ENCODE data around the gene OVCA2.

Gene OVCA2

GRCh38 chr17:2041561-2042389 is at the start of gene OVCA2:
Gene OVCA2, plus strand, starts transcription at chr17:2042022. Its CDS starts 26 bp downstream, at chr17:2042048.
- DNase-seq (ENCODE audit: low read depth in 2 of 2, low spot score in 1 of 2) = peak; percentile 95 to 97

- no peak for DNase-seq (ENCODE audit: low read depth in 2 of 2, low spot score in 1 of 2)
These were observed 49.3 kb upstream of the OVCA2 start for GRCh38 chr17:1992541-1992940.

GRCh38 chr17:1994707-1995106 is 47.1 kb upstream of the OVCA2 start:
- no peak for DNase-seq (ENCODE audit: low read depth in 2 of 2, low spot score in 1 of 2)

- no peak for DNase-seq (ENCODE audit: low read depth in 2 of 2, low spot score in 1 of 2)
These were observed 46.4 kb upstream of the OVCA2 start for GRCh38 chr17:1995321-1995892.

GRCh38 chr17:1995907-1996799 is 45.7 kb upstream of the OVCA2 start:
- DNase-seq (ENCODE audit: low read depth in 2 of 2, low spot score in 1 of 2) = no peak

- DNase-seq (ENCODE audit: low read depth in 2 of 2, low spot score in 1 of 2) = no peak
These were observed 45.0 kb upstream of the OVCA2 start for GRCh38 chr17:1996800-1997288.

GRCh38 chr17:1997289-1997926 is 44.4 kb upstream of the OVCA2 start:
- no peak for DNase-seq (ENCODE audit: low read depth in 2 of 2, low spot score in 1 of 2)

GRCh38 chr17:1997927-1998742 is 43.7 kb upstream of the OVCA2 start:
- no peak for DNase-seq (ENCODE audit: low read depth in 2 of 2, low spot score in 1 of 2)

- no peak for DNase-seq (ENCODE audit: low read depth in 2 of 2, low spot score in 1 of 2)
These were observed 42.1 kb upstream of the OVCA2 start for GRCh38 chr17:1999557-2000251.

GRCh38 chr17:2002767-2003329 is 39.0 kb upstream of the OVCA2 start:
- DNase-seq (ENCODE audit: low read depth in 2 of 2, low spot score in 1 of 2) = no peak

GRCh38 chr17:2003525-2003924 is 38.3 kb upstream of the OVCA2 start:
- no peak for DNase-seq (ENCODE audit: low read depth in 2 of 2, low spot score in 1 of 2)

GRCh38 chr17:2004435-2004952 is 37.3 kb upstream of the OVCA2 start:
- no peak for DNase-seq (ENCODE audit: low read depth in 2 of 2, low spot score in 1 of 2)

- DNase-seq (ENCODE audit: low read depth in 2 of 2, low spot score in 1 of 2) = no peak
These were observed 33.3 kb upstream of the OVCA2 start for GRCh38 chr17:2008332-2009126.

- DNase-seq (ENCODE audit: low read depth in 2 of 2, low spot score in 1 of 2) = no peak
These were observed 32.1 kb upstream of the OVCA2 start for GRCh38 chr17:2009737-2010136.

- no peak for DNase-seq (ENCODE audit: low read depth in 2 of 2, low spot score in 1 of 2)
These were observed 30.1 kb upstream of the OVCA2 start for GRCh38 chr17:2011411-2012371.

GRCh38 chr17:2012499-2012898 is 29.3 kb upstream of the OVCA2 start:
- DNase-seq (ENCODE audit: low read depth in 2 of 2, low spot score in 1 of 2) = no peak
